HCT116 (cell line): ENCODE results near the gene PTTG2. TPM values are rescaled to one million over a fixed set of nuclear protein-coding genes. Genes with fewer than 3 reads are reported as not detected.

Experiments used
- ATAC-seq: fragments of 200-7000 bp; cut with Tn5 transposase; 2 replicates; pipeline ENCODE4 v1.9.1; 2020; ENCODE audit warnings: mild to moderate bottlenecking, moderate library complexity
- BruUV-seq: library from RNA; stranded (reverse); fragments of 400-500 nt; replicated peaks from 2 replicates; lab custom pipeline; 2021; lab: Mats Ljungman, UMichigan
- CTCF ChIA-PET: fragments of 300-600 bp; sonication (Branson Sonifier 250); formaldehyde crosslinking; loops from one replicate; lab custom pipeline; 2021; ENCODE audit warnings: antibody characterized with exemption; lab: Charles Lee
- POLR2A ChIA-PET: fragments of 300-600, 350-600 bp; sonication (Branson Sonifier 250); formaldehyde crosslinking; loops from one replicate; lab custom pipeline; 2021; ENCODE audit warnings: antibody characterized with exemption; lab: Charles Lee
- RAD21 ChIA-PET, 2 experiments: fragments of 300-600 bp; sonication (Branson Sonifier 250); formaldehyde crosslinking; loops; one replicate each; lab custom pipeline; 2023; ENCODE audit warnings: low total read pairs in 2 of 2; ENCODE audit not compliant: uncharacterized antibody in 2 of 2, unreplicated experiment in 2 of 2, low non-redundant PET in 1 of 2; lab: Charles Lee
- DNase-seq: peaks from one replicate; pipeline ENCODE4 v3.0.0-alpha.2; 2010; ENCODE audit warnings: low read depth, low spot score
- H2AFZ ChIP-seq: fragments of 200-600 bp; shearing (Covaris generic), sonication (generic); 2 replicates; pipeline ENCODE4 v1.6.1; 2017; ENCODE audit warnings: low read depth, mixed run types, mixed read lengths, antibody characterized with exemption, low read length; ENCODE audit not compliant: poor library complexity, severe bottlenecking
- H3K27ac ChIP-seq: 2 replicates; pipeline ENCODE4 v1.5.1; 2012; ENCODE audit warnings: low read depth, low read length
- H3K27me3 ChIP-seq: fragments of 200-600 bp; sonication (generic); 2 replicates; pipeline ENCODE4 v1.6.1; 2016; ENCODE audit warnings: mixed run types, low read length, mixed read lengths; ENCODE audit not compliant: insufficient read depth
- H3K36me3 ChIP-seq, 2 experiments: fragments of 200-500 bp in 1 of 2; fragments of 200-600 bp in 1 of 2; sonication (Bioruptor generic) in 1 of 2; sonication (generic) in 1 of 2; 2 replicates each; pipeline versions ENCODE4 v1.5.1 to v1.6.1; 2014 to 2016; ENCODE audit warnings: low read length in 2 of 2, inconsistent platforms in 1 of 2, mixed read lengths in 1 of 2, mixed run types in 1 of 2; ENCODE audit not compliant: insufficient read depth in 2 of 2, control insufficient read depth in 1 of 2
- H3K4me1 ChIP-seq, 2 experiments: fragments of 200-600 bp in 1 of 2; sonication (generic) in 1 of 2; 2 replicates each; pipeline versions ENCODE4 v1.5.1 to v1.6.1; 2012 to 2017; ENCODE audit warnings: low read length in 2 of 2, inconsistent platforms in 1 of 2, mild to moderate bottlenecking in 1 of 2, mixed read lengths in 1 of 2, mixed run types in 1 of 2, moderate library complexity in 1 of 2; ENCODE audit not compliant: insufficient read depth in 2 of 2, control insufficient read depth in 1 of 2
- H3K4me2 ChIP-seq: fragments of 200-600 bp; sonication (generic); 2 replicates; pipeline ENCODE4 v1.6.1; 2017; ENCODE audit warnings: mixed run types, low read length, mixed read lengths
- H3K4me3 ChIP-seq, 2 experiments: fragments of 200-600 bp in 1 of 2; sonication (generic) in 1 of 2; replicated peaks in 1 of 2; 2 replicates each; pipeline ENCODE4 v1.5.1; 2011 to 2016; ENCODE audit warnings: low read length in 2 of 2, control low read depth in 1 of 2, low read depth in 1 of 2, mild to moderate bottlenecking in 1 of 2, mixed read lengths in 1 of 2, mixed run types in 1 of 2
- H3K79me2 ChIP-seq: fragments of 200-600 bp; sonication (generic); 2 replicates; pipeline ENCODE4 v1.6.1; 2017; ENCODE audit warnings: mild to moderate bottlenecking, mixed run types, low read length, moderate library complexity, mixed read lengths; ENCODE audit not compliant: insufficient read depth
- H3K9ac ChIP-seq: fragments of 200-600 bp; sonication (generic); 2 replicates; pipeline ENCODE4 v1.6.1; 2016; ENCODE audit warnings: low read length, mixed read lengths
- H3K9me2 ChIP-seq: fragments of 200-600 bp; sonication (generic), shearing (Covaris generic); 2 replicates; pipeline ENCODE4 v1.6.1; 2017; ENCODE audit warnings: mixed run types, mild to moderate bottlenecking, moderate library complexity; ENCODE audit not compliant: insufficient read depth
- H3K9me3 ChIP-seq, 2 experiments: fragments of 200-500 bp in 1 of 2; fragments of 200-600 bp in 1 of 2; sonication (Bioruptor generic) in 1 of 2; sonication (generic) in 1 of 2; 2 replicates each; pipeline ENCODE4 v1.6.1; 2014 to 2017; ENCODE audit warnings: low read length in 2 of 2, mixed read lengths in 2 of 2, inconsistent platforms in 1 of 2, low read depth in 1 of 2, mild to moderate bottlenecking in 1 of 2, mixed run types in 1 of 2, moderate library complexity in 1 of 2; ENCODE audit not compliant: control insufficient read depth in 1 of 2, insufficient read depth in 1 of 2
- H4K20me1 ChIP-seq: fragments of 200-600 bp; sonication (generic), shearing (Covaris generic); 2 replicates; pipeline ENCODE4 v1.6.1; 2017; ENCODE audit warnings: mixed run types, mild to moderate bottlenecking, moderate library complexity; ENCODE audit not compliant: insufficient read depth
- ATF3 ChIP-seq: IDR thresholded peaks from 2 replicates; pipeline ENCODE4 v1.6.1; 2012
- CBX3 ChIP-seq: IDR thresholded peaks from 2 replicates; pipeline ENCODE4 v1.6.1; 2012; ENCODE audit warnings: low read depth
- CEBPB ChIP-seq: IDR thresholded peaks from 2 replicates; pipeline ENCODE4 v1.6.1; 2012; ENCODE audit warnings: low read depth
- EGR1 ChIP-seq: IDR thresholded peaks from 2 replicates; pipeline ENCODE4 v1.6.1; 2012; ENCODE audit warnings: low read depth
- ELF1 ChIP-seq: IDR thresholded peaks from 2 replicates; pipeline ENCODE4 v1.6.1; 2012; ENCODE audit warnings: low read depth, borderline replicate concordance
- EZH2 ChIP-seq: fragments of 200-600 bp; sonication (generic); IDR thresholded peaks from 2 replicates; pipeline ENCODE4 v1.6.1; 2017; ENCODE audit warnings: antibody characterized with exemption, mixed run types
- EZH2phosphoT487 ChIP-seq: fragments of 200-600 bp; IDR thresholded peaks from 2 replicates; pipeline ENCODE4 v1.6.1; 2018; ENCODE audit warnings: antibody characterized with exemption, borderline replicate concordance
- MAX ChIP-seq: IDR thresholded peaks from 2 replicates; pipeline ENCODE4 v1.6.1; 2012
- POLR2A ChIP-seq: IDR thresholded peaks from 2 replicates; pipeline ENCODE4 v1.7.0; 2011; ENCODE audit warnings: borderline replicate concordance; ENCODE audit not compliant: insufficient read depth, insufficient read length; ENCODE audit errors: extremely low read depth
- POLR2AphosphoS5 ChIP-seq: IDR thresholded peaks from 2 replicates; pipeline ENCODE4 v1.6.1; 2011; ENCODE audit warnings: mild to moderate bottlenecking, low read depth, low read length, moderate library complexity
- RAD21 ChIP-seq: IDR thresholded peaks from 2 replicates; pipeline ENCODE4 v1.6.1; 2012; ENCODE audit warnings: low read depth, mild to moderate bottlenecking
- SP1 ChIP-seq: IDR thresholded peaks from 2 replicates; pipeline ENCODE4 v1.6.1; 2012; ENCODE audit warnings: low read depth
- SRF ChIP-seq: IDR thresholded peaks from 2 replicates; pipeline ENCODE4 v1.6.1; 2012; ENCODE audit warnings: low read depth
- TCF7L2 ChIP-seq: IDR thresholded peaks from 2 replicates; pipeline ENCODE4 v1.7.0; 2011; ENCODE audit warnings: borderline replicate concordance, inconsistent platforms; ENCODE audit not compliant: insufficient read depth, insufficient read length; ENCODE audit errors: extremely low read depth
- YY1 ChIP-seq: IDR thresholded peaks from 2 replicates; pipeline ENCODE4 v1.6.1; 2011; ENCODE audit warnings: low read length, low read depth, moderate library complexity, mild to moderate bottlenecking; ENCODE audit not compliant: insufficient replicate concordance; ENCODE audit errors: extremely low read depth
- ZBTB33 ChIP-seq: IDR thresholded peaks from 2 replicates; pipeline ENCODE4 v1.6.1; 2011; ENCODE audit warnings: mild to moderate bottlenecking, low read length, moderate library complexity; ENCODE audit not compliant: insufficient replicate concordance; ENCODE audit errors: extremely low read depth
- ZFX ChIP-seq: fragments of 450-650 bp; IDR thresholded peaks from 2 replicates; pipeline ENCODE4 v1.6.1; 2017
- ZNF274 ChIP-seq: fragments of 200-500 bp; sonication (Bioruptor generic); IDR thresholded peaks from 2 replicates; pipeline ENCODE4 v1.6.1; 2014; ENCODE audit warnings: mild to moderate bottlenecking, low read depth, low read length, inconsistent platforms
- intact Hi-C: fragments of 100-400 bp; cut with micrococcal nuclease; formaldehyde crosslinking; loops from 2 replicates; pipeline ENCODE4 v1.10.0; 2022
- total RNA-seq: library from RNA; stranded (reverse); gene quantifications from one replicate; pipeline ENCODE4 v1.2.1, GENCODE V29; 2021; ENCODE audit not compliant: unreplicated experiment

Gene PTTG2
- total RNA-seq, 1 experiment from 2014 or later, result not detected

- H3K9me2 ChIP-seq, result no peaks in the 10 kb centered on the region
- peaks cover 8% of the 10 kb centered on the region for H3K79me2 ChIP-seq
- no peak overlapping the region for H3K27ac ChIP-seq
- ChIA-PET POLR2A (no interaction called here), RAD21 (no interaction called here), CTCF (no interaction called here)
- H3K9me3 ChIP-seq, result no peaks in the 10 kb centered on the region
- H4K20me1 ChIP-seq, result 0 out of 2 replicates have a peak, but pooled peaks cover 5% of the 10 kb centered on the region
- no peak overlapping the region for H3K4me2 ChIP-seq
- BruUV-seq, result no TSS peak
- no peaks in the 10 kb centered on the region; a peak in 1 of 4 replicates for H3K36me3 ChIP-seq
- ATAC-seq, result no peak
- no peak for DNase-seq
- no peak for TF ChIP-seq POLR2AphosphoS5
- no peak for TF ChIP-seq ZNF274
- no peak for TF ChIP-seq ZFX
- no peak for TF ChIP-seq EZH2
- TF ChIP-seq SP1, result no peak
- TF ChIP-seq SRF, result no peak
- no peak for TF ChIP-seq CBX3
- no peak for TF ChIP-seq EZH2phosphoT487
- no peak for TF ChIP-seq MAX
- TF ChIP-seq CEBPB, result no peak
- TF ChIP-seq ELF1, result no peak
- no peak for TF ChIP-seq EGR1
- TF ChIP-seq TCF7L2, result no peak
- TF ChIP-seq YY1, result no peak
- no peak for TF ChIP-seq ZBTB33
- TF ChIP-seq POLR2A, result no peak
- no peak for TF ChIP-seq ATF3
- TF ChIP-seq RAD21, result no peak
- no peak overlapping the region for H2AFZ ChIP-seq
- no peaks in the 10 kb centered on the region for H3K27me3 ChIP-seq
- H3K4me3 ChIP-seq, result no peak overlapping the region
- intact Hi-C loops, result no loop called here
- peaks cover 5 to 22% of the 10 kb centered on the region in 2 experiments; a peak in 2 of 4 replicates for H3K4me1 ChIP-seq
- H3K9ac ChIP-seq, result no peak overlapping the region
Measured at GRCh38 chr4:38009949-38010348, 49.8 kb downstream of the PTTG2 start.

Other genes with a start within 250 kb of the PTTG2 start
- 48.6 TPM for gene PGM2, start 133.7 kb upstream of the PTTG2 start, total RNA-seq
- gene TBC1D1, start 69.3 kb upstream of the PTTG2 start, total RNA-seq, result 82.7 TPM